Measurements from ENCODE around the gene GPA33. TPM values are rescaled to one million over a fixed set of nuclear protein-coding genes. Genes with fewer than 3 reads are reported as not detected.

GPA33 gene
- total RNA-seq, 1 donor from 2014 or later, result 0.74 TPM

DNA sequence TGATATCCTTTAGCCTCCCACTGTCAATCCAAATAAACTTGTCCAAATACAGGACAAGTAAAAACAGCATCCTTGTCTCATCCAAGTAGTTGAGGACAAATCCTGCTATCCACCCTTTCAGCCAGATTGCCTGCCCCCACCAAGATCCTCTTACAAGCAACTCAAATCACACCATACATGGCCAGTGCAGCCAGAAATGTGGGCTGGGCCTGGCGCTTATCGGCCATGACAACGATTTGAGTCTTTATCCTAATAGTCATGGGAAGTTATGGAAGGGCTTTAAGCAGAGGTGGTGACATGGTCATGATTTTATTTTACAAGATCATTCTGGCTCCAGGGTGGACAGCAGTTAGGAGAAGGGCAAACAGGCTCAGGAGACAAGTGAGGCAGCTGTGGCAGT, 6.3 kb downstream of the GPA33 start:
- Histone ChIP-seq H3K27ac (no peak overlapping the region), H3K36me3 (no peaks in the 10 kb centered on the region), H3K27me3 (no peaks in the 10 kb centered on the region), H3K4me1 (no peaks in the 10 kb centered on the region), H3K4me3 (no peak overlapping the region), H3K9me3 (no peaks in the 10 kb centered on the region)
- intact Hi-C loops (cut with DNase I), result no loop called here
- no peak for TF ChIP-seq POLR2AphosphoS5 (IDR thresholded peaks at IDR 0.05; ENCODE audit: insufficient read depth in 1 of 2, low read depth in 1 of 2)
- TF ChIP-seq CTCF (IDR thresholded peaks at IDR 0.05), result no peak
- TF ChIP-seq POLR2A (IDR thresholded peaks at IDR 0.05), result no peak
- DNase-seq (ENCODE audit: extremely low spot score in 2 of 2), result no peak

- Histone ChIP-seq H3K9me3 (no peaks in the 10 kb centered on the region), H3K36me3 (no peaks in the 10 kb centered on the region), H3K4me3 (no peak overlapping the region), H3K27ac (no peak overlapping the region), H3K4me1 (no peaks in the 10 kb centered on the region), H3K27me3 (no peaks in the 10 kb centered on the region)
- TF ChIP-seq POLR2AphosphoS5 (IDR thresholded peaks at IDR 0.05; ENCODE audit: insufficient read depth in 1 of 2, low read depth in 1 of 2) (no peak), POLR2A (IDR thresholded peaks at IDR 0.05) (no peak), CTCF (IDR thresholded peaks at IDR 0.05) (no peak)
- intact Hi-C loops (cut with DNase I), result no loop called here
- no peak for DNase-seq (ENCODE audit: extremely low spot score in 2 of 2)
These were observed 7.0 kb downstream of the GPA33 start for GRCh38 chr1:167083066-167083665.

GRCh38 chr1:167082511-167083027, 7.6 kb downstream of the GPA33 start:
- no peaks in the 10 kb centered on the region for H3K9me3 ChIP-seq
- no peak overlapping the region for H3K27ac ChIP-seq
- no peaks in the 10 kb centered on the region for H3K36me3 ChIP-seq
- no peaks in the 10 kb centered on the region for H3K4me1 ChIP-seq
- DNase-seq (ENCODE audit: extremely low spot score in 2 of 2), result no peak
- TF ChIP-seq POLR2AphosphoS5 (IDR thresholded peaks at IDR 0.05; ENCODE audit: insufficient read depth in 1 of 2, low read depth in 1 of 2) (no peak), CTCF (IDR thresholded peaks at IDR 0.05) (no peak), POLR2A (IDR thresholded peaks at IDR 0.05) (no peak)
- H3K27me3 ChIP-seq, result no peaks in the 10 kb centered on the region
- H3K4me3 ChIP-seq, result no peak overlapping the region
- intact Hi-C loops (cut with DNase I), result no loop called here

DNA sequence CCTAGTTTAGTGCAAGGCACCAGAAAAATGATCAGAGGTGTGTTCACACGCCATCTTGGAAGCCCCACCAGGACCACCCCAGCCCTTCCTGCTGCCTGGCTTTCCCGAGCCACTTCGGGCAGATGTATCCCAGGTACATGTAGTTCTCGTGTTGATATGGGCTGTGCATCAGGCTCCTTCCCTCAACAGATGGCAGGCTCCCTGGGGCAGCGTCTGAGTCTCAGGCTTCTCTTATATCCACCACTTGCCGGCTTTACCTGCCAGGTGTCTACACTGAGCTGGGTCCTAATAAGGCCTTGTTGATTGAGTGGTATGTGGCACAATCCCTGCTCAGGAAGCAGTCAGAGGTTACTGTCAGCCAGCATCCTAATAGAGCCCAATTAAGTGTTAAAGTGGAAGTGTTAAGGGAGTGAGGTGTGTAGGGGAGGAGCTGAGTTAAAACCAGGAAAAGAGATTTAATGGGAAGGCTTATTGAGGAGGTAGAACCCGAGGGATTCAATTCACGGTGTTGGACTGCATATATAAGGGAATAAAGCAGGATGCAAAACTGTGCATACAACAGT, 8.5 kb downstream of the GPA33 start:
- intact Hi-C loops (cut with DNase I), result no loop called here
- TF ChIP-seq POLR2A (IDR thresholded peaks at IDR 0.05) (no peak), POLR2AphosphoS5 (IDR thresholded peaks at IDR 0.05; ENCODE audit: insufficient read depth in 1 of 2, low read depth in 1 of 2) (no peak), CTCF (IDR thresholded peaks at IDR 0.05) (no peak)
- no peaks in the 10 kb centered on the region for H3K27me3 ChIP-seq
- no peak overlapping the region for H3K27ac ChIP-seq
- DNase-seq (ENCODE audit: extremely low spot score in 2 of 2), result no peak
- no peaks in the 10 kb centered on the region for H3K4me1 ChIP-seq
- H3K9me3 ChIP-seq, result no peaks in the 10 kb centered on the region
- no peak overlapping the region for H3K4me3 ChIP-seq
- no peaks in the 10 kb centered on the region for H3K36me3 ChIP-seq

GRCh38 chr1:167077868-167078210, 12.3 kb downstream of the GPA33 start:
- no peak for TF ChIP-seq CTCF (IDR thresholded peaks at IDR 0.05)
- TF ChIP-seq POLR2A (IDR thresholded peaks at IDR 0.05), result no peak
- no peak for TF ChIP-seq POLR2AphosphoS5 (IDR thresholded peaks at IDR 0.05; ENCODE audit: insufficient read depth in 1 of 2, low read depth in 1 of 2)
- H3K27me3 ChIP-seq, result no peaks in the 10 kb centered on the region
- H3K36me3 ChIP-seq, result no peaks in the 10 kb centered on the region
- no peaks in the 10 kb centered on the region for H3K9me3 ChIP-seq
- intact Hi-C loops (cut with DNase I), result no loop called here
- H3K4me3 ChIP-seq, result no peak overlapping the region
- no peak overlapping the region for H3K27ac ChIP-seq
- no peaks in the 10 kb centered on the region for H3K4me1 ChIP-seq
- no peak for DNase-seq (ENCODE audit: extremely low spot score in 2 of 2)
